Right atrium auricular region (tissue), 2 donors: Measurements from ENCODE around the gene CD300H. TPM values are rescaled to one million over a fixed set of nuclear protein-coding genes. Genes with fewer than 3 reads are reported as not detected.

Experiments
- DNase-seq: peaks from one replicate; pipeline ENCODE4 v3.0.0-alpha.2; 2019; ENCODE audit warnings: low spot score
- H3K27ac ChIP-seq, 2 donors: fragments of 200-600 bp; sonication (generic); 1 replicate in 1 of 2; 2 replicates in 1 of 2; pipeline ENCODE4 v1.5.1; 2016 to 2019
- H3K27me3 ChIP-seq, 2 donors: fragments of 200-600 bp; sonication (generic); one replicate each; pipeline versions ENCODE4 v1.5.1 to v1.6.0; 2017 to 2019
- H3K36me3 ChIP-seq: fragments of 200-600 bp; sonication (generic); one replicate; pipeline ENCODE4 v1.5.1; 2016
- H3K4me1 ChIP-seq, 2 donors: fragments of 200-600 bp; sonication (generic); one replicate each; pipeline versions ENCODE4 v1.5.1 to v1.6.0; 2017 to 2019
- H3K4me3 ChIP-seq, 2 donors: fragments of 200-600 bp; sonication (generic); 1 replicate in 1 of 2; 2 replicates in 1 of 2; pipeline ENCODE4 v1.5.1; 2017 to 2019; ENCODE audit warnings: mild to moderate bottlenecking in 1 of 2, moderate library complexity in 1 of 2
- H3K9me3 ChIP-seq, 2 donors: fragments of 200-600 bp; sonication (generic); one replicate each; pipeline ENCODE4 v1.5.1; 2019
- CTCF ChIP-seq, 2 donors: fragments of 200-600 bp; sonication (generic); IDR thresholded peaks; one replicate each; pipeline ENCODE4 v1.5.1; 2019; ENCODE audit warnings: antibody characterized with exemption in 2 of 2
- total RNA-seq, 2 donors: library from RNA; depleted of rRNA; stranded (reverse); fragments of >200 nt; gene quantifications; one replicate each; pipeline ENCODE4 v1.1.0, GENCODE V29; 2016

CD300H gene
- total RNA-seq, 2 donors from 2014 or later = not detected

- H3K4me1 ChIP-seq = no peaks in the 10 kb centered on the region
- no peaks in the 10 kb centered on the region for H3K27me3 ChIP-seq
- no peak for TF ChIP-seq CTCF (IDR thresholded peaks at IDR 0.05)
- no peaks in the 10 kb centered on the region for H3K9me3 ChIP-seq
- peak overlapping the region in 1 of 2 donors; percentile 24 for H3K27ac ChIP-seq
- peak; percentile 63 for DNase-seq
- H3K4me3 ChIP-seq = no peak overlapping the region
- no peaks in the 10 kb centered on the region for H3K36me3 ChIP-seq
Observed at GRCh38 chr17:74512036-74512435, 55.3 kb downstream of the CD300H start.

Other genes with a start within 250 kb of the CD300H start
- under 1 TPM in 1 of 2 donors, not detected in 1; 0.30 TPM for gene KIF19, start 241.3 kb downstream of the CD300H start, total RNA-seq
- not detected for gene BTBD17, start 205.6 kb downstream of the CD300H start, total RNA-seq
- not detected for gene GPR142, start 200.0 kb downstream of the CD300H start, total RNA-seq
- 10 to 100 TPM; 39.0 to 48.0 TPM for gene GPRC5C, start 135.4 kb downstream of the CD300H start, total RNA-seq
- 1 to 10 TPM; 2.0 to 7.8 TPM for gene CD300A, start 100.9 kb downstream of the CD300H start, total RNA-seq
- under 1 TPM in 1 of 2 donors, not detected in 1; 0.31 TPM for gene CD300LB, start 36.0 kb downstream of the CD300H start, total RNA-seq
- under 1 TPM in 1 of 2 donors, not detected in 1; 0.98 TPM for gene CD300C, start 21.4 kb downstream of the CD300H start, total RNA-seq
- not detected for gene CD300LD, start 24.8 kb upstream of the CD300H start, total RNA-seq
- gene CD300E, start 56.2 kb upstream of the CD300H start, total RNA-seq = 1 to 10 TPM in 1 of 2 donors, under 1 TPM in 1; 0.52 to 1.0 TPM
- under 1 TPM in 1 of 2 donors, not detected in 1; 0.71 TPM for gene CD300LF, start 145.4 kb upstream of the CD300H start, total RNA-seq
- under 1 TPM; 0.89 to 0.90 TPM for gene RAB37, start 169.7 kb upstream of the CD300H start, total RNA-seq
- gene NHERF1, start 181.1 kb upstream of the CD300H start, total RNA-seq = 10 to 100 TPM; 20.2 to 30.9 TPM
- gene NAT9, start 208.8 kb upstream of the CD300H start, total RNA-seq = 10 to 100 TPM; 16.2 to 18.7 TPM